ENCODE results near the gene CCDC14.
"Not testable (repeated sequence)": the region's sequence is repeated elsewhere in the genome, so short reads cannot be mapped to it uniquely, and the experiment has no call there.

Gene CCDC14, protein sequence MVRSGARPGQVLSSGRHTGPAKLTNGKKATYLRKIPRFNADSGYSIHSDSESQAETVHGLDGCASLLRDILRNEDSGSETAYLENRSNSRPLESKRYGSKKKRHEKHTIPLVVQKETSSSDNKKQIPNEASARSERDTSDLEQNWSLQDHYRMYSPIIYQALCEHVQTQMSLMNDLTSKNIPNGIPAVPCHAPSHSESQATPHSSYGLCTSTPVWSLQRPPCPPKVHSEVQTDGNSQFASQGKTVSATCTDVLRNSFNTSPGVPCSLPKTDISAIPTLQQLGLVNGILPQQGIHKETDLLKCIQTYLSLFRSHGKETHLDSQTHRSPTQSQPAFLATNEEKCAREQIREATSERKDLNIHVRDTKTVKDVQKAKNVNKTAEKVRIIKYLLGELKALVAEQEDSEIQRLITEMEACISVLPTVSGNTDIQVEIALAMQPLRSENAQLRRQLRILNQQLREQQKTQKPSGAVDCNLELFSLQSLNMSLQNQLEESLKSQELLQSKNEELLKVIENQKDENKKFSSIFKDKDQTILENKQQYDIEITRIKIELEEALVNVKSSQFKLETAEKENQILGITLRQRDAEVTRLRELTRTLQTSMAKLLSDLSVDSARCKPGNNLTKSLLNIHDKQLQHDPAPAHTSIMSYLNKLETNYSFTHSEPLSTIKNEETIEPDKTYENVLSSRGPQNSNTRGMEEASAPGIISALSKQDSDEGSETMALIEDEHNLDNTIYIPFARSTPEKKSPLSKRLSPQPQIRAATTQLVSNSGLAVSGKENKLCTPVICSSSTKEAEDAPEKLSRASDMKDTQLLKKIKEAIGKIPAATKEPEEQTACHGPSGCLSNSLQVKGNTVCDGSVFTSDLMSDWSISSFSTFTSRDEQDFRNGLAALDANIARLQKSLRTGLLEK

DNA sequence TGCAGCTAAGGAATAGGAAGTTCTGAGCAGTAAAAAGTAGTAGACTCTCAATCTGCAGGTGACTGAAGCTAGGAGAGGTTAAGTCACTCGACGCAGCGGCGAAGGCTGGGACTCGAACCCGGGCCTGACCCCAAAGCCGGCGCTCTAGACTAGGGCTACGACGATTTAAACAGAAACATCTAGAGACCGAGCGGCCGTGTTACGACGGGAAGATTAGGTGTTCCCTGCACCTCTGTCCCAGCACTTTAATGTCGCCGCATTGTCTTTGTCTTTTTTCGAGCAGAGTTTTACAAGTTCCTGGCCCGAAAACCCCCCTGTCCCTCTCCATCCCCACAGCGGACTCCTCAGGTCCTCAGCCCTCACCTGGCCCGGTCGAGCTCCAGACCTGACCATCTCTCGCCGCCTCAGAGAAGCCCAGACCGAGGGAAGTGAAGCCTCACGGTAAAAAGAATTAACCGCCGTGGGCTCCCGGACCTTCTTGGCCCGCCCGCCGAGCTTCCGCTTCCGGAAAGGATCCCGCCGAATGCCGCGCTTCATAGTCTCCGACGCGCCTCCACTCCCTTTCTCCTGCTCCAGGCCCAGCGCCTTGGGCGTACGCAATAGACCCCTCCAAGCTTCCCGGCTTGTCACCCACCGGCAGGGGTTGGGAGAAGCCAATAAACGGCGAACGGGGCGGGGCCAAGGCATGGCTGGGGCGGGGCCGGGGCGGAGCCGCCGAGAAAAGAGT is at the start of gene CCDC14:
Gene CCDC14 (minus strand): TSS at position 449 of the 727 bp plus-strand sequence. CDS start 56 bp downstream, at position 393.
- DNase-seq (ENCODE audit: low read depth, low spot score) = peak; percentile 53

DNA sequence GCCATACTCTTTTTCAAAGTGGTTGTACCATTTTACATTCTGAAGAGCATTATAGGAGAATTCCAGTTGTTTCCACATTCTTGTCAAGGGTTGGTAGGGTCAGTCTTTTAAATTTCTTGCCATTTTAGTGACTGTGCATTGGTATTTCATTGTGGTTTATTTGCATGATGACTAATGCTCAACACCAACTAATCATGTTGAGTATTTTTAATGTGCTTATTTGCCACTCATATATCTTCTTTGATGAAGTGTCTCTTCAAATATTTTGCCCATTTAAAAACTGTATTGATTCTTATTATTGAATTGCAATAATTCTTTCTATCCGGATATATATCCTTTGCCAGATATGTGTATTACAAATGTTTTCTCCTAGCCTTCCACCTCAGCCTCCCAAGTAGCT is 47.3 kb upstream of the CCDC14 start:
- not testable (repeated sequence) for DNase-seq (ENCODE audit: low read depth, low spot score)

DNA sequence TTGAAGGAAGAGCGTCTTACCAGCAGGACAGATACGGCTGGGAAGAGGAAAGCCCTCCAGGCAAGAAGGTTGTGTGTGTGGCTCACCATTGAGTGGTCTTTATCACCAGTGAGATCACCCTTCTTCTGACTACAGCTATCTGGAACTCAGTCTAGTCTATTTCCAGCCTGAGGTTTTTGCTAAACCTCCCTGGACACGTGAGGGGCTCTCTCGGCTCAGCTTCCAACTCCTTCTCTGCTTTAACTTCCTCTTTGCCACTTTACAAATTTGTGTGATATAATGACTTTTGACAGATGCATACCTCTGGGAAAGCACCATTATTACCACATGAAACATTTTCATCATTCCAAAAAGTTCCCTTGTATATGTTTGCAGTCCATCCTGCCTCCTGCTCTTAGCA is 46.2 kb upstream of the CCDC14 start:
- DNase-seq (ENCODE audit: low read depth, low spot score) = no peak

DNA sequence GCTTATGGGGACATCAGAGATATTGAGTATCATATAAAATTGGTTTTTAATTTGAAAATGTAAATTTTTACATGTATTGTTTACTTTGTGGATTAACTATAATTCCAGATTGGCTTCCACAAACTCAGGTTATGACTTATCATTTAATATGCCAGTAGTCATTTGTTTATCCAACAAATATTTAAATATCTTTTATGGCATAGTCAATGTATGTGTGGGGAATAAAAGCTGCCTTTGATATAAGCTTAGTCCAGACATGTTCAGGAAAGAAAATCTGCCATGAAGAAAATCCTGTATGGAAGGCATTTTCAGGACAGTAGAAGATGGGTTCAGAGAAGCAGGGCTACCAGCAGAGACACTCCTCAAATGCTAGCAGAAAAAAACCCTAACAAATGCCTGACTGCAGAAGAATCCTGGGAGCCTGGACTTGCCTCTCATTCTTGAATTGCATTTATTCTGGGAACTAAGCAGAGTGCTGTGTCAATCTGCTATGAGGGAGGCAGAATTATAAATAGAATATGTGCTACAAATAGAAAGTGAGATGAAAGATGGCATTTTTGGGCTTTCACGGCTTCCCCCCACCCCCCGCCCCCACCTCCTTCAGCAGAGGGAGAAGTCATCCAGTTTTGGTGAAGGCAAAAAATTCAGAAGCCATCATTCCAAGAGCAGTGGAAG is 41.5 kb upstream of the CCDC14 start:
- not testable (repeated sequence) for DNase-seq (ENCODE audit: low read depth, low spot score)

DNA sequence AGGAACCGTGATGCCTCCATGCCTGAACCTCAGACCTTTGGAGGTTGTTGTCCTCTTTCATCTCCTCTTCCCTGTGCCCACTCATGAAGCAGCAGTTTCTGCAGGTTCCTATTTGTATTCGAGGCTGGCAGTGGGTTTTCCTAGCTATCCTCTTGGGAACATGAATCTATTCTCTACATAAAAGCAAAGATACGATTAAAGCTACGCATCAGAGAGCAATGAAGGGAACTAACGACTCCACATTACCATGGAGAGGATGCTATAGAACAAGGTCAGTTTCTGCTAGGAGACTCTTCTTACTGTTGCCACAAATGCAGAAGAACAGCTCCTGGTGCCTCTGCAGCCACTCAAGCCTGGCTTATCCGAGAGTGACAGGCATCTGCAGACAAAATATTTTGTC is 40.3 kb upstream of the CCDC14 start:
- not testable (repeated sequence) for DNase-seq (ENCODE audit: low read depth, low spot score)

DNA sequence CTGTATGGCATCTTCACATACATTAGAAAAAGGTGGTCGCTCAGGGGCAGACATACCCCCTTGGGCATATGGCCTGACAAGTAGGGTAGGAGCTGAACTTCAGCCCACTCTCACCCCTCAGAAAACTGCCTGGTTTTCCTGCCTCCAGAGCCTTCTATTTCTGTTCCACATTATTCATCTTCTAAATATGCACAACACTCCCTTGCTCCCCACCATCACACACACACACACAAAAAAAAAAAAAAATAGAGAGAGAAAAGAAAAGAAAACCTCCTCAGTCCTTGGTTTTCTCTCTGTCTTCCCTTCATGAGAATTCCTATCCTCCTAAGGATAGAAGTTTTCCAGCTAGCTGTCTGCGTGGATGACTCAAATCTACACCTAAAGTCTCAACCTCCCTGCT is 36.5 kb upstream of the CCDC14 start:
- DNase-seq (ENCODE audit: low read depth, low spot score) = no peak

DNA sequence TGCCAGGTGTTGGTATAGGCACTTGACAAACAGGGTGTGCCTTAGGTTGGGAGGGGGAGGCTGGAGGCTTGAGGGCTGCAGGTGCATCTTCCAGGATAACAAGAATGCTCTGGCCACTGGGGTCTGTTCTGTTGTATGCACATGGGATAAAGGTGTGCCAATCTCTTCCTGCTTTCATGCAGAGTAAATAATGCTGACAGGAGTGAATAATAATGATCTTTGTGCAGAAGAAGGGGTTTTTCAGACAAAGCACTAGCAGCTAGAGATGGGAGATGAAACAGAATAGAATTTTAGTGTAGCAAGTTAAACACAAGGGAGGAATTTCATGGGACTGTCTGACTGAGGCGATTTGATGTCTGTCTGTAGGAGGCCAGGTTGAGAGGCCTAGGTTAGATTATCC is 32.8 kb upstream of the CCDC14 start:
- no peak for DNase-seq (ENCODE audit: low read depth, low spot score)

DNA sequence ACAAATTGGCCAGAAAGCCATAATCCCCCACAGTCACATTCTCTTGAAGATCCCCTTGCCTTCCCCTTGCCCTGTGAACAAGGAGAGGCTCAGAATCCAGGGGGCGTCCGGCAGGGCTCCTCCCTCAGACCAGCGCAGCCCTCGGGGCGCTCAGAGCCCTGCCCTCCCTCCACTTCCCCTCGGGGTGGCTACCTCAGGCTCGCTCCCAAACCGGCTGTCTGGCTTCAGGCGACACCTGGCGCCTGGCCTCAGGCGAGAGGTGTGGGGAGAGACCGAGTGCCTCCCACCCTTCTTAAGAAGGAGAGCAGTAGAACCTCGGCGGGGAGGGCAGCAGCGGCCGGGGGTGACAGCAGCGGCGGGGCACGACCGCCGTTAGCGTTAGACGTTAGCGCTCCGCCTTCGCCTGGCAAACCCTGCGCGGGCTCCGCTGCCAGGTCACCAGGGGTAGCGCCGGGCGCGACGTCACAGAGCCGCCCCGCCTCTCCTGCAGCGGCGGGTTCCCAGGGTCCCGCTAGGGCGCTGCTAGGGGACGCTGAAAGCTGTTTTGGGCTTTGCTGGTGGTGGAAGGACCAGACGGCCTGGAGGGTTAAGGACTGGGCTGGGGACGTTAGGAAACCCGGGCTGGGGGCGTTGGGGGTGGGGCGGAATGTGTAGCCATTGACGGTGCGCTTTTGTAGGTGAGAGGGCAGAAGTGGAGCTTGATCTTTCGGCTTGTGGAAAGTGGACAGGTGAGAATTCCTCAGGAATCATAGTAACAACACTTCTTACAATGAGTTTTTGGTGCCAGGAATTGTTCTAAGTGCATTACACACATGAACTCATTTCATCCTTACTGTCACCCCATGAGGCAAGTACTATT is 30.9 kb upstream of the CCDC14 start, which contains the start of gene ROPN1:
Gene ROPN1 (minus strand): TSS at position 395 of the 859 bp plus-strand sequence. CDS start 11,643 bp downstream, outside the sequence.
- DNase-seq (ENCODE audit: low read depth, low spot score) = not testable (repeated sequence)

DNA sequence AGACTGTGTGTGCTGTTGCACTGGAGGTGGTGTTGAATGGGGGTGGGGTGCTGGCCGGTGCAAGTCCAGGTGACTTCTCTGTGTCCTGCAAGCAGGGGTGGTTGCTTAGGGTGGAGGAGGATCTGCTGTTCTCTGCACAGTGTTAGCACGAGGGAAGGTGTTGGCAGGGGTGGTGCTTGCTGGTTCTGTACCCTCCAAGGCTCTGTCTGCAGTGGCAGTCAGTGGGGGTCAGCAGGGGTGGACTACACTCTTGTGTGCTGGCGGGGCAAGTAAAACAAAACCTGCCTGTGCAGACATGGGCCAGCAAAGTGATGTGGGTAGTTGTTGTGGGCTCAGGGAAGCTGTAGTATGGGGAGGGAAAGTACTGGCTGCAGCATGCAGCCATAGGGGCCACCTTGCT is 25.4 kb upstream of the CCDC14 start:
- DNase-seq (ENCODE audit: low read depth, low spot score) = no peak

DNA sequence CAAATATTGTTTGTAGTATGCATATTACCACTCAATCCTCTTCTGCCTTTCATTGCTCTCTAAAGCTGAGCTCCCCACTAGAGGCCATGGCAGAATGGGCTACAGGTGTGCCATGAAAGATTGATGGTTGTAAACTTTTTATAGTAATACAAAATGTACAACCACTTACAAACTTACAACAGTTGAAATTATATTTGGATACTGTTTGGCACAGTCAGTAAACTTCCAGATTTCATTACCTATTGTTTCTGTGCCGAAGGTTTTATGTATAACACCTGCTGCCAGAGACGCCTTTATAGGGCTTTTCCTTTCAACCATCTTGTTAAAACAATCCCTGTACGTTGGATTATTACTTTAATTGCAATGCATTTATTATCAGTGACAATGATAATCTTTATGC is 23.9 kb upstream of the CCDC14 start:
- no peak for DNase-seq (ENCODE audit: low read depth, low spot score)

DNA sequence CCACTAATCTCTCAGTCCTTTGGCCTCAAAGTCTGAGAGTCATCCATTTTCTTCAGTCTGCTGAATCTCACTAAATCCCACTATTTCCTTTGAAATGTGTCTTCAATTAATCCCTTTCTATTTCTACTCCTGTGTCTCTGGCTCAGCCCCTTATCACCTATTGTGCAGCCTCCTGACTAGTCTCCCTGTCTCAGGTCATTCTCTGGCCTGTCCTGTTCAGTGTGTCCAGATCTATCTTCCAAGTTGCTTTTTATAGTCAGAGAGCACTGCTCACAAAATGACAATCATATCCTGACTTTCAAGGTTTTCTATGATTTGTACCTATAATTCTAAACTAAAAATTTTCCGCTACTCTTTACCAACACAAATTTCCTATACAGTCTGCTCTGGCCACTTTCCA is 23.3 kb upstream of the CCDC14 start:
- no peak for DNase-seq (ENCODE audit: low read depth, low spot score)

DNA sequence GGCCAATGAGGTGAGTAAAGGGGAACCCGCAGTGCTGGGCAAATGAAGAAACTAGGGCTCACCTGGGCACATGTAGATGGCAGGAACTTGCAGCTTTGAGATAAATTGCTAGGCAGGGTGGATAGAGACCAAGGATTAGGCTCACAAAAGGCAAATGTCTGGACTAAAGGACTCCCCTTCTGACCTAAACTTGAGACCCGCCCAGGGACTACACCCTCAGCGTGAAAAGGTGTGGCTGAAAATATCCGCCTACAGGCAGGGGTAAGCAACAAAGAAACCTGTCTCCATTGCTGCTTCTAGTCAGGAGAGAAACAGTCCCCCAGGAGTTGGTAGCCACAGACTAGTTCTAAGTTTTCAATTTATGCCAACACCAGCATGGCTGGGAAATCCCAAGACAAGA is 20.3 kb upstream of the CCDC14 start:
- DNase-seq (ENCODE audit: low read depth, low spot score) = not testable (repeated sequence)

DNA sequence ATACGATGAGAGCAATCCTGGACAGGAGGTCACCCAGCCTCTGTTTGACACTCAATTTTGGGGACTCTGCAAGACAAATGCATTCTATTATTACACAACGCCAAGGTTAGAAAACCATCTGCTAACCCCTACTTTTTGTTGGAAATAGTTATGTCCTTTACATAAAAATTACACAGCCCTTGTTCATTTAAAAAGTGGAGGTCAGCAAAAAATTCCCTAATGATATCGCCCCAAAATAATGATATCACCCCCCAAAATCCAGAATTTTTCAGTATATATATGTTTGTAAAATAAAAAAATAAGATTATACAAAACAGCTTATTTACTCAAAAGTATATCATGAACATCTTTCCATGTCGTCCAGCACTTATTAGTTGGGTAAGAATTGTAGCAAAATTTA is 19.5 kb upstream of the CCDC14 start:
- no peak for DNase-seq (ENCODE audit: low read depth, low spot score)

DNA sequence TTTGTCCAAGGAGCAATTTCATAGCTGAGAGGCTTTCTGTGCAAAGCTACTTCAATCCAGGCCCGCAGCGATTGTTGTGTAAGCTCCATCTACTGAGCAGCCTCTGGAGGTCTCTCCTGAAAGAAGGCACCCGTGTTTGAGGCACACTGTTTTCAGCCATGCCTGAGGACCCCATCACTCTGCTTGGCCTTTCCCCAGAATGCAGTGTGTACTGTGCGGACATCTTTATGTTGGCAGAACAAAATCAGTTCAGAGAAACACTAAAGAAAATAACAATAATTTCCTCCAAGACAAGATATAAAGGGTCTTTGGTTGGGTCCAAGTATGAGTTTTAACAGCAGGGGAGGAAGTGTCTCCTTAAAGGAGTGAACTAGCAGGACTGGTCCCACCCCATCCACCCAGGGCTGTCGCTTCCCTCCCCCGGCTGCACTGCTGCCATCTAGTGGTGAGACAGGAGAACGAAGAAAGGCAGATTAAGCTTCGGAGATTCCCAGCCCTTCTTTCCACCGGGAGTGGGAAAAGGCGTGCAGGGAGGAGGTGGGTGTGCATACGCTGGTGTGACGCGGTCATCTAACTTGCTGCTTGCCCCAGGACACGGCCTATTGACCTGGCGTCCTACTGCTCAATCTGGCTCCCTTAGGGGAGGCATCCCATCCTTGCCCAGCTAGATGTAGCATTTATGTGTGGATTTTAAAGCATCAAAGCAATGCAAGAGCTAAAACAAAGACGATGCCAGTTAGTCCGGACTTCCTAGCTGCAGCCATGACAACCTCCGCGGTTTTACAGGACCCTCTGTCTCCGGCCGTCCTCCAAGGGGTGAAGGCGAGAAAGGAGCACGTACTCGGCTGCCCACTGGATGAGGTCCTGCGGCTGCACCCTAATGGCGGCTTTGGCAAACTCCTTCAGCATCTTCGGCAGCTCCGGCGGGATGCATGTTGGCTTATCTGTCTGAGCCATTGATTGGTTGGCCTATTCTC is 18.8 kb upstream of the CCDC14 start:
- not testable (repeated sequence) for DNase-seq (ENCODE audit: low read depth, low spot score)

DNA sequence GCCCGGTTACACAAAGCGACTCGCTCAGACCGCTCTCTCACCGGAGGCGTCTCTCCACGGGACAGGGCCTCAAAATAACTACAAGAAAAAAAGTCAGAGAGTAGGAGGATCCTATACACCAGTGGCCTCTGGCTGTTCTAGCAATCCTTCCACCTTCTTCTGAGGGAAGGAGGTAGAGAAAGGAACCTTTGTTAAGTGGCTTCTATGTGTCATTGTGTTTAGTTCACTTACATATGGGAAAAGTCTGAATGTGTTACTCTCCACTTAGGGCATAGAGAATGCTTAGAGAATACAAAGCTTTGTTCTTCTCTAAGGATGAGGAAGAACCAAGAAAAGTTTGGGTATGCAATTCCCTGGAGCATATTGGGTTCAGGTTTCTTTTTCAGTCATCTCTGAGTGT is 15.9 kb upstream of the CCDC14 start:
- not testable (repeated sequence) for DNase-seq (ENCODE audit: low read depth, low spot score)

DNA sequence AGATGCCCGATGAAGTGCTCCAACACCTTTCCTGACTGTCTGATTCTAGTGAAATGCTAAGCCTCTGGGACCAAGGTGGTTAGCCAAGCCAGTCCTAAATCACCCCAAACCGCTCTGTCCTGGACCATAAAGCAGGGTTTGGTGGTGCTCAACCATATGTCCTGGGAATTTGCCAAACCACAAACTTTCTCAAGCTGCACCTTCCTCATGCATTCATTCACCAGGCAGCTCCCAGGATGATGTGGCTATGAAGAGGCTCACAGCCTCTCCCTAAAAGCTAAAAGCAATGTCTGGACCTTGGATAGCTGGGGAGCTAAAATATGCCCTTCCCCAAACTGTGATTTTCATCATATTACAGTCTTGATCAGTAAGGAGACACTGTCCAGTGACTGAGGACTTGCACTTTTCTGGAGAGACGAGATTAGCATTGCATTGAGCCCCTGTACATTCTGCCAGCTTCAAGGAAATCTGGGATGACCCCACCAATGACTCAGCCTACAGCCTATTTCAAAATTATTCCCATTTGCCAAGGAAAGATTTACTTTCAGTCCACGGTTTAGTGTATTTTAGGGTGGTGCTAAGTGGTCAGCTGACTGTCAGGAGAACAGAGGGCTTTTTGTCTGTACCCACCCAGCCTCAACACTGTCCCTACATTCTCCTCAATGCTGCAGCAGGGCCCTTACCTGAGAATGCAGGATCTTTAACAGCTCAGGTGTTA is 15.3 kb upstream of the CCDC14 start:
- not testable (repeated sequence) for DNase-seq (ENCODE audit: low read depth, low spot score)

DNA sequence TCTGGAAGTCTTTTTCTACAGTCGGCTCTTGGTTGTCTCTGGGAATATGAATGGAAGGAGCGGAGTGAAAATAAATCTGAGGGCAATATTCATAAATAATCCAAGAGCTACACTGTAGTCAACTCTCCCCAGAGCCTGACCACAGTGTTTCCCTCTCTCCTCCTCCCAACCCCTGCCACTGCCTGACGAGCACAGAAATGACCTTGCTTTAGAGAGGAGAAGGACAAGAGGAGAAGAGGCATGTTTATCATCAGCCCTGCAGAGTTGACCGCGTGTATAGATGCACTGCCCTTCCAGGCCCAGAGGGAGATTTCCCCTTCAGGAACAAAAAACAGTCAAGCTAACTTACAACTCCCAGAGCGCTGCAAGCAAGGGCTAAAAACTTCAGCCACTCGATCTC is 14.0 kb upstream of the CCDC14 start:
- DNase-seq (ENCODE audit: low read depth, low spot score) = not testable (repeated sequence)

DNA sequence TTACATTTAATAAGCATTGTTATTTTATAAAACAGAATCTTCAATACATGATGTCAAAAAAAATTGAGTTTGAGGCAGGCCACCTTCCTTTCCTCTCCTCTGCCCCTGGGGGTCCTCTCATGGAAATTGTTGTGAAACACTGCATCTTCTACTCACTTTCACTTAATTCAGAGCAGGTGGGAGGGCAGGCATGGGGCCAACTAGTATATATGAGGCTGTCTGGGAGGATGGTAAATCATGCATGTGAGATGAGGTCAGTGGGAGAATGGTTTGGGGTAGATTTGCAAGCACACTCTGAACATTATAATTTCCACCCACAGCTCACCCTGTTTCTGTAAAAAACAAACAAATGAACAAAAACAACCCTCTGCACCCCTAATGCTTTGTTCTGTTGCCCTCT is 10.4 kb upstream of the CCDC14 start:
- DNase-seq (ENCODE audit: low read depth, low spot score) = no peak

Data from activated naive CD8-positive, alpha-beta T cell treated with anti-CD3 and anti-CD28 coated beads, Interleukin-2, amount 50 U/mL, for 16 hours (primary cell).